ENCODE data around the gene GALNT18.
A peak's percentile ranks its signal among the peaks of the same experiment; 100 is the strongest.
"Not testable (repeated sequence)": the region's sequence is repeated elsewhere in the genome, so short reads cannot be mapped to it uniquely, and the experiment has no call there.

The GALNT18 gene

GRCh38 chr11:11464555-11464954 is 157.2 kb downstream of the GALNT18 start:
- no peak for TF ChIP-seq JUND (IDR thresholded peaks at IDR 0.05; ENCODE audit: low read depth)
- in situ Hi-C loops (cut with HindIII; ENCODE audit: low pct_unique_long_range_greater_than_20kb, low sequenced_read_pairs) = no loop called here
- no peak for DNase-seq (ENCODE audit: low read depth in 1 of 2, low spot score in 1 of 2)

DNA sequence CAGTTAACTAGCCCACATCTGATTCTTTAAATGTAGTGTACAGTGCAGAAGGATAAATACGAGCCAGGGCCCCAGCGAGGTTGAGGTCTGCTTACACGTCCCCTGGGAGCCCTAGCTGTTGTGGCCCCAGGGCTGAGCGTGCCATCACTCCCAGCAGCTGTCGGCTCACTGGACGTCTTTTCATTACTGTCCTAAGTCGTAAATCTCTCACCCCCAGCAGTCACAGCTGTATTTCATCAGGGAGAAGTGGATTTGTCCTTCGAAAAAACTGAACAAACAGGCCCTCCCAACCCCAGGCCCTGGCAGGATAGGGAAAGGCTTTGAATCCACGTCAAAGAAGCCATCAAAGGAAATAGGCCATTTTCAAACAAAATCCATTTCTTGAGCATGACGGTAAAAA is 158.4 kb downstream of the GALNT18 start:
- no peak for TF ChIP-seq JUND (IDR thresholded peaks at IDR 0.05; ENCODE audit: low read depth)
- DNase-seq (ENCODE audit: low read depth in 1 of 2, low spot score in 1 of 2) = no peak
- in situ Hi-C loops (cut with HindIII; ENCODE audit: low pct_unique_long_range_greater_than_20kb, low sequenced_read_pairs) = no loop called here

DNA sequence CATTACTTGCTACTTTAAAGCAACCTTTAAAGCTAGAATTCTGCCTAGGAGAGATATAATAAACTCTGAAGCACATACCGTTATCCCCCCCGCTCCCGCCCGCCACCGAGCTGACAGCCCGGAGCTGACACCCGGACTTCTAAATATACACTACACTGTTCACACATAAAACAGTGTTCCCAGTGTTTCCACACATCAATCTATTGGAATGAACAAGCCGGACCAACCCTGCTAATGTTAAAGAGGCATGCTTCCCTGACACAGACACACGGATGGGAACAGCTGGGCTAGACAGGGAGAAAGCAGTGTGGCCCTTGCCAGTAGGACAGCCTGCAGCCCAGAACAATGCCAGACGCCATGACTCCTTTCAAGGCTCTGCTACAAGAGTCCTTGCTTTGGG is 160.3 kb downstream of the GALNT18 start:
- no peak for DNase-seq (ENCODE audit: low read depth in 1 of 2, low spot score in 1 of 2)
- no peak for TF ChIP-seq JUND (IDR thresholded peaks at IDR 0.05; ENCODE audit: low read depth)
- in situ Hi-C loops (cut with HindIII; ENCODE audit: low pct_unique_long_range_greater_than_20kb, low sequenced_read_pairs) = no loop called here

GRCh38 chr11:11459578-11459977 is 162.2 kb downstream of the GALNT18 start:
- no peak for TF ChIP-seq JUND (IDR thresholded peaks at IDR 0.05; ENCODE audit: low read depth)
- in situ Hi-C loops (cut with HindIII; ENCODE audit: low pct_unique_long_range_greater_than_20kb, low sequenced_read_pairs) = no loop called here

DNA sequence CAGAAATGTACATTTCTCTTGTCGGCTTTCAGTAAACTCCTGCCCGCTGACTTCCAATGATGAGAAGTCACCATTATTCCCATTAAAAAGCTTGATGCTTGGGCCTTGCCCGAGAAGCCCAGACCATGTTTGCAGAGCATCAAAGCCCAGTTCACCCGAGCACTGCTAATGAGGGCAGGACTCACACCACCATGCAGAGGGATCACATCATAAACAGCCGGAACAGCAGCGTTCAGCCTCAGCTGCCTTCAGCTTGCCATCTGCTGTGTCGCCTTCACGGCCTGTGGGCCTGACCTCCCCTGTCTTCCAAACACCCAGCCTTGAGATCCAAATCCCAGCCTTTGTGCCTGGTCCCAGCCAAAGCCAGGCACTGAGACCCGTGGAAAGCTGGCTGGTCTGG is 163.3 kb downstream of the GALNT18 start:
- no peak for TF ChIP-seq JUND (IDR thresholded peaks at IDR 0.05; ENCODE audit: low read depth)
- in situ Hi-C loops (cut with HindIII; ENCODE audit: low pct_unique_long_range_greater_than_20kb, low sequenced_read_pairs) = no loop called here
- no peak for DNase-seq (ENCODE audit: low read depth in 1 of 2, low spot score in 1 of 2)

More at GRCh38 chr11:11459578-11459977, 162.2 kb downstream of the GALNT18 start:
- no peak for DNase-seq (ENCODE audit: low read depth in 1 of 2, low spot score in 1 of 2)

DNA sequence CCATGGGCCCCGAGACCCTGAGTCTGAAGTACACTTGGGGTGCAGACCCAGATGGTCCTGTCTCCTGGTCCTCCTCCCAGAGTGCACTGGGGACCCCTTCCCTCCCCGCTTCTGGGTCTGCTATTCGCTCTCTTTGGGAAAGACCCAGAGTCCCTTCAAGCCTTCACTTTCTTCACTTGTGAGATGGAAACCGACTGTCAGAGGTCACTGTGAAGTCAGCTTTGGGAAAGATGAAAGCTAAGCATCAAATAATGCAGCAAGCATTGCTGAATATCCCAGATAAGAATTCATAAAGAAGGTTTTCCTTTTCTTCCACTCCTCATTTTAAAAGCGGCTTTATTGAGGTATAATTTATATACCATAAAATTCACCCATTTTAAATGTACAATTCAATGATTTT is 163.8 kb downstream of the GALNT18 start:
- in situ Hi-C loops (cut with HindIII; ENCODE audit: low pct_unique_long_range_greater_than_20kb, low sequenced_read_pairs) = no loop called here
- no peak for DNase-seq (ENCODE audit: low read depth in 1 of 2, low spot score in 1 of 2)
- no peak for TF ChIP-seq JUND (IDR thresholded peaks at IDR 0.05; ENCODE audit: low read depth)

DNA sequence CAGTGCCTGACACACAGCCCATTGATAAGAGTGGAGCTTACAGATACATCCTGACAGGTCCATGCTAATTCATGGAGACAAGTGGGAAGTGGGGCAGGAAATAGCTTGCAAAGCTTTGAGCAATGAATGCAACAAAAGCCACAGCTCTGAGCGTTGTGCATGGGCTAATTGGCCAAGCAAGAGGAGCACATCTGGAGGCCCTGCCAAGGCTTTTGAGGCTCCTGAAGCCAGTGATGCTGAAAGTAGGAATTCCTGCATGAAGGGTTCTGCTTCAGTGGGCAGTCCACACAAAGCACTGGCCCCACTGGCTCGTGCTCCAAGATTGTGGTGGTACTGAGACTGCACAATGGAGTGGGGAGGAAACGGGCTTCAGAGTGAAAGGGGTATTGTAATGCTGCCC is 164.9 kb downstream of the GALNT18 start:
- in situ Hi-C loops (cut with HindIII; ENCODE audit: low pct_unique_long_range_greater_than_20kb, low sequenced_read_pairs) = no loop called here
- TF ChIP-seq JUND (IDR thresholded peaks at IDR 0.05; ENCODE audit: low read depth) = no peak
- no peak for DNase-seq (ENCODE audit: low read depth in 1 of 2, low spot score in 1 of 2)

DNA sequence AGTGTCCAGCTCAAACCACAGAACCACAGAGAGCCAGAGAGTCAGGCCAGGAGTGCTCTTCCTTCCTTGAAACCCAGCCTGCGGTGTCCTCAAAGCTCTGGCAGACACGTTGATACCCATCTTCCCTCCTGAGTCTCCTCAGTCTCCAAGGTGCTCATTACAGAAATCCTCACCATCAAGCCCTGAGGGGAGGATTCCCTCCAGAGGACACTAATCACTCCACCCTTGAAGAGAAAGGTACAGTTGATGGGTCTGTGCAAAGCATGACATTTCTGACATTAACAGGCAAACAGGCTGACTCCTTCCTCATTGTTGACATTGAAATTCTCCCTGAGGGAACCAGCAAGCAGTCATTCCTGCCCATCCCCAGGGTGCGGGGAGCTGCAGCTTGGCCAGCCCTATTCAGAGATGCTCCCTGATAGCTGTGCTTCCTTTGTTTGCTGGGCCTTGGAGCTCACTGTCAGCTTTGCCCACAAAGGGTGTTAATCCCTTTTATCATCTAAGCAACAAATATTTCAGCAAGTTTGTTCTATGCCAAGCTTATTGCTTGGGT is 167.1 kb downstream of the GALNT18 start:
- no peak for TF ChIP-seq JUND (IDR thresholded peaks at IDR 0.05; ENCODE audit: low read depth)
- in situ Hi-C loops (cut with HindIII; ENCODE audit: low pct_unique_long_range_greater_than_20kb, low sequenced_read_pairs) = no loop called here
- peak; percentile 24 to 80 for DNase-seq (ENCODE audit: low read depth in 1 of 2, low spot score in 1 of 2)

DNA sequence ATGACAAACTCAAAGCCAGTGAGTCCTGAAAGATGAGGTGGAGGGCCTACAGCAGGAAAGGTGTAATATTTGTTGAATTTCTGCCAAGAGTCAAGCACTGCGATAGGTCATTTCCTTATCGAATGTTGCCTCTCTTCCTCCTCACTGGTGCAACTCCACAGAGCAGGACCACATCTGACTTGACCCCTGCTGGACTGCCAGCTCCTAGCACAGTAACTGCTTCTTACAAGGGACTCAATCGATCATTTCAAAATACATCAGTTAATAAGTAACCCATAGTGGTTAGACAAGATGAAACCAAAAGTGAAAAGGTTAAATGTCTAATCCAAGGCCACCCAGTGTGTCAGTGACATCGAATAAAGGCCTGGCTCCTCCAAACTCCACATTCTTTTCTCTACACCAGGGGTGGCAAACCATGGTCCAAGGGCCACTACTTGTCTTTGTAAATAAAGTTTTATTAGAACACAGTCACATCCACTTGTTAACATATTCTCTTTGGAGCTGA is 170.3 kb downstream of the GALNT18 start:
- in situ Hi-C loops (cut with HindIII; ENCODE audit: low pct_unique_long_range_greater_than_20kb, low sequenced_read_pairs) = no loop called here
- no peak for DNase-seq (ENCODE audit: low read depth in 1 of 2, low spot score in 1 of 2)
- TF ChIP-seq JUND (IDR thresholded peaks at IDR 0.05; ENCODE audit: low read depth) = no peak

DNA sequence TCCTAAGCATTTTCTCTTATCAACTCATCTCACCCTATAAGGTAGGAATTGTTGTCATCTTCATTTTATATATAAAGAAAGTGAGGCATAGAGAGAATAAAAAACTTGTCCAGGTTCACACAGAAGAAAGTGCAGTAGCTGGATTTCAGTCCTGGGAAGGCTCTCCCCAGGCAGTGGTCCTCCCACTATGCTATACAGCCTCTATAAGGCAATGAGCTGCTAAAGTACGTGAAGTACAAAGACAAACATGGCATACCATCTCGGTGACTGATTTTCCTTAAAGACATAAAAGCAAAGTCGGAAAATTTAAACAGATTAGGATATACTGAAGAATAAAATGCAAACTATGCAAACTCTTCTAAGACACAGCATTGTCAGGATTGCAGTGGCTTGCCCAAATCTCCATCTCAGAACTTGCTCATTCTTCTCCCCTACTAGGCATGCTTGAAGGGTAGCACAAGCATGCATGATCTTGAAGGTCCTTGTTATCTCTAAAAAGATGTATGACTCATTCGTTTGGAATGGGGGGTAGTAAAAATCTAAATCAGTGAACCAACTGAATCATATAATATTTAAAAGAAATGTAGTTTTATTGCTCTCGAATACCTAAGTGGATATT is 171.0 kb downstream of the GALNT18 start:
- TF ChIP-seq JUND (IDR thresholded peaks at IDR 0.05; ENCODE audit: low read depth) = no peak
- in situ Hi-C loops (cut with HindIII; ENCODE audit: low pct_unique_long_range_greater_than_20kb, low sequenced_read_pairs) = no loop called here
- DNase-seq (ENCODE audit: low read depth in 1 of 2, low spot score in 1 of 2) = no peak

- DNase-seq (ENCODE audit: low read depth in 1 of 2, low spot score in 1 of 2) = no peak
- in situ Hi-C loops (cut with HindIII; ENCODE audit: low pct_unique_long_range_greater_than_20kb, low sequenced_read_pairs) = no loop called here
- no peak for TF ChIP-seq JUND (IDR thresholded peaks at IDR 0.05; ENCODE audit: low read depth)
Measured at GRCh38 chr11:11449327-11449726, 172.5 kb downstream of the GALNT18 start.

DNA sequence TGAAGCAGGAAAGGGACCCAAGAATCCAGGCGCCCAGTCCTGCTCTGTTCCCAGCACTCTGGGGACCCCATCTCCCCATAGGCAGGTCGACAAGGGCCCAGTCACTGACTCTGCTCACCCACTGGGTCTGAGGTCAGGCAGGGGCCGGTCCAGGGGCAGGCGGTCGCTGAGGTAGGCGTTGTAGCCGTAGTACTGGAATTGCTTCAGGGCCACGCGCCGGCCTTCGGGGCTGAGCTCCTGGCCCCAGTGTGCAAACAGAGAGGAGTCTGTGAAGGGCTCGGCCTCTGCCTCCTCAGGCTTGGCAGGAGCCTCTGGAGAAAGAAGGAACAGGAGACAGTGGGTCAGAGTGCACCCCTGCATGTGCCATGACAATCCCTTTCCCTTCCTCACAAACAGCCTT is 173.2 kb downstream of the GALNT18 start:
- in situ Hi-C loops (cut with HindIII; ENCODE audit: low pct_unique_long_range_greater_than_20kb, low sequenced_read_pairs) = no loop called here
- DNase-seq (ENCODE audit: low read depth in 1 of 2, low spot score in 1 of 2) = no peak
- TF ChIP-seq JUND (IDR thresholded peaks at IDR 0.05; ENCODE audit: low read depth) = no peak

DNA sequence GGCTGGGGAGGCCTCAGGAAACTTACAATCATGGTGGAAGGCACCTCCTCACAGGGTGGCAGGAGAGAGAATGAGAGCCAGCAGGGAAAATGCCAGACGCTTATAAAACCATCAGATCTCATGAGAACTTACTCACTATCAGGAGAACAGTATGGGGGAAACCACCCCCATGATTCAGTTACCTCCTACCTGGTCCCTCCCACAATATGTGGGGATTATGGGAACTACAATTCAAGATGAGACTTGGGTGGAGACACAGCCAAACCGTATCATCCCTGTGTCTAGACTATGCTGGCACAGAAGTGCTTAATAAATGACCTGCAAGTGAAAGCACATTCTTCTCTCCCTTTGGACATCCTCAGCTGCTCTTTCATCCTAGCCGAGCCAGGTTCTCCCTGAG is 174.2 kb downstream of the GALNT18 start:
- DNase-seq (ENCODE audit: low read depth in 1 of 2, low spot score in 1 of 2); in situ Hi-C loops (cut with HindIII; ENCODE audit: low pct_unique_long_range_greater_than_20kb, low sequenced_read_pairs): not testable (repeated sequence)

- no peak for TF ChIP-seq JUND (IDR thresholded peaks at IDR 0.05; ENCODE audit: low read depth)
- no peak for DNase-seq (ENCODE audit: low read depth in 1 of 2, low spot score in 1 of 2)
- in situ Hi-C loops (cut with HindIII; ENCODE audit: low pct_unique_long_range_greater_than_20kb, low sequenced_read_pairs) = no loop called here
Measured at GRCh38 chr11:11446967-11447366, 174.8 kb downstream of the GALNT18 start.

All from T47D (cell line).